Measurements from ENCODE around the gene GOLT1A.

DNA sequence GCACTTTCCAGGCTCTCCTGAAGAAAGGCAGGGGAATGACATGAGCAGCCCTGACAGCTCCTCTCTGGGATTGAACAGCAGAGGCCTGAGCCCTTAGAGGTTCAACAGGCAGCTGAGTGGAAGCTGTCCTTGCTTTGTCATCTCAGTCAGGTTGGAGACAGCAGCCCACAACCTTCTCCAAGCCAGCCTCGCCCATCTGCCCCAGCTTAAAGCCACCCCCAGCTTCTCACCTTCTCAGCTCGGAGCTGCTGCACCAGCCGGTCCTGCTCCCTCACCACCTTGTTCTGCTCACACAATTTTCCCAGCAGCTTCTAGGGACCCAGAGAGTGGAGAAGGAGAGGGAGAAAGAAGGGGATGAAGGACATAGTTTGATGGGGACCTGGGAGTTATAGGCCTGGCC, 35.2 kb upstream of the GOLT1A start:
- TF ChIP-seq, protein P1, sequence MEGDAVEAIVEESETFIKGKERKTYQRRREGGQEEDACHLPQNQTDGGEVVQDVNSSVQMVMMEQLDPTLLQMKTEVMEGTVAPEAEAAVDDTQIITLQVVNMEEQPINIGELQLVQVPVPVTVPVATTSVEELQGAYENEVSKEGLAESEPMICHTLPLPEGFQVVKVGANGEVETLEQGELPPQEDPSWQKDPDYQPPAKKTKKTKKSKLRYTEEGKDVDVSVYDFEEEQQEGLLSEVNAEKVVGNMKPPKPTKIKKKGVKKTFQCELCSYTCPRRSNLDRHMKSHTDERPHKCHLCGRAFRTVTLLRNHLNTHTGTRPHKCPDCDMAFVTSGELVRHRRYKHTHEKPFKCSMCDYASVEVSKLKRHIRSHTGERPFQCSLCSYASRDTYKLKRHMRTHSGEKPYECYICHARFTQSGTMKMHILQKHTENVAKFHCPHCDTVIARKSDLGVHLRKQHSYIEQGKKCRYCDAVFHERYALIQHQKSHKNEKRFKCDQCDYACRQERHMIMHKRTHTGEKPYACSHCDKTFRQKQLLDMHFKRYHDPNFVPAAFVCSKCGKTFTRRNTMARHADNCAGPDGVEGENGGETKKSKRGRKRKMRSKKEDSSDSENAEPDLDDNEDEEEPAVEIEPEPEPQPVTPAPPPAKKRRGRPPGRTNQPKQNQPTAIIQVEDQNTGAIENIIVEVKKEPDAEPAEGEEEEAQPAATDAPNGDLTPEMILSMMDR (conservative IDR thresholded peaks at IDR 0.05; ENCODE audit: low read depth, low read length), result no peak
- TF ChIP-seq EZH2 (IDR thresholded peaks at IDR 0.05; ENCODE audit: borderline replicate concordance, low read depth, low read length, poor library complexity, severe bottlenecking), result no peak
